ENCODE data around the gene PLCZ1. TPM values are rescaled to one million over a fixed set of nuclear protein-coding genes. Genes with fewer than 3 reads are reported as not detected.
A peak's percentile ranks its signal among the peaks of the same experiment; 100 is the strongest.

PLCZ1 gene, protein sequence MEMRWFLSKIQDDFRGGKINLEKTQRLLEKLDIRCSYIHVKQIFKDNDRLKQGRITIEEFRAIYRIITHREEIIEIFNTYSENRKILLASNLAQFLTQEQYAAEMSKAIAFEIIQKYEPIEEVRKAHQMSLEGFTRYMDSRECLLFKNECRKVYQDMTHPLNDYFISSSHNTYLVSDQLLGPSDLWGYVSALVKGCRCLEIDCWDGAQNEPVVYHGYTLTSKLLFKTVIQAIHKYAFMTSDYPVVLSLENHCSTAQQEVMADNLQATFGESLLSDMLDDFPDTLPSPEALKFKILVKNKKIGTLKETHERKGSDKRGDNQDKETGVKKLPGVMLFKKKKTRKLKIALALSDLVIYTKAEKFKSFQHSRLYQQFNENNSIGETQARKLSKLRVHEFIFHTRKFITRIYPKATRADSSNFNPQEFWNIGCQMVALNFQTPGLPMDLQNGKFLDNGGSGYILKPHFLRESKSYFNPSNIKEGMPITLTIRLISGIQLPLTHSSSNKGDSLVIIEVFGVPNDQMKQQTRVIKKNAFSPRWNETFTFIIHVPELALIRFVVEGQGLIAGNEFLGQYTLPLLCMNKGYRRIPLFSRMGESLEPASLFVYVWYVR
- not detected for polyA plus RNA-seq (2012; ENCODE audit: insufficient read length, low read depth)

DNA sequence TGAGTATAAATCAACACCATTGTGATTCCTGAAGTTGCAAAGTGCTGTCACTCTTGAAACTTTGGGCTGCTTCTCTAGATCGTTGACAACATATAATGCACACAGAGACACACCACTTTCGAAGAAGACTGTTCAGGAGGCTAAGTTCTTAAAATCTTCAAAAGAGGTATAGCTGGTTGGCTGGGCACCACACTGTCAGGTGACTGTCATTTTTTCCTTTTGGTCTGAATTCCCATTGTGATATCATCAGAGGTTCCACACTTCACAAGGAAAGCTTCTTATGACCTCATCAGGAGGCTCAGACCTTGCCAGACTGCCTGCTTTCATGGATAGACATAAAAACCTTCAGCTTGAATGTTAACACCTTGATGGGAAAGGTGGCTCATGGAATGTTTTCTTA lies at the start of gene PLCZ1, which contains the start of gene CAPZA3:
TSS of gene PLCZ1 (minus strand) at position 194 of the 400 bp plus-strand sequence. CDS start 641 bp downstream, outside the sequence.
TSS of gene CAPZA3 (plus strand) at position 301 of the 400 bp plus-strand sequence. CDS start 150 bp downstream, outside the sequence.
- TF ChIP-seq TAF1 (IDR thresholded peaks at IDR 0.05; ENCODE audit: borderline replicate concordance, insufficient read depth, low read length), result no peak
- TF ChIP-seq SIN3A (IDR thresholded peaks at IDR 0.05; ENCODE audit: borderline replicate concordance, insufficient read depth, low read length), result no peak
- TF ChIP-seq FOXP2 (optimal IDR thresholded peaks at IDR 0.05; ENCODE audit: borderline replicate concordance, extremely low read depth, extremely low read length, insufficient read depth), result no peak
- no peak for TF ChIP-seq POLR2AphosphoS5 (IDR thresholded peaks at IDR 0.05; ENCODE audit: low read depth, low read length)
- TF ChIP-seq, protein P1, sequence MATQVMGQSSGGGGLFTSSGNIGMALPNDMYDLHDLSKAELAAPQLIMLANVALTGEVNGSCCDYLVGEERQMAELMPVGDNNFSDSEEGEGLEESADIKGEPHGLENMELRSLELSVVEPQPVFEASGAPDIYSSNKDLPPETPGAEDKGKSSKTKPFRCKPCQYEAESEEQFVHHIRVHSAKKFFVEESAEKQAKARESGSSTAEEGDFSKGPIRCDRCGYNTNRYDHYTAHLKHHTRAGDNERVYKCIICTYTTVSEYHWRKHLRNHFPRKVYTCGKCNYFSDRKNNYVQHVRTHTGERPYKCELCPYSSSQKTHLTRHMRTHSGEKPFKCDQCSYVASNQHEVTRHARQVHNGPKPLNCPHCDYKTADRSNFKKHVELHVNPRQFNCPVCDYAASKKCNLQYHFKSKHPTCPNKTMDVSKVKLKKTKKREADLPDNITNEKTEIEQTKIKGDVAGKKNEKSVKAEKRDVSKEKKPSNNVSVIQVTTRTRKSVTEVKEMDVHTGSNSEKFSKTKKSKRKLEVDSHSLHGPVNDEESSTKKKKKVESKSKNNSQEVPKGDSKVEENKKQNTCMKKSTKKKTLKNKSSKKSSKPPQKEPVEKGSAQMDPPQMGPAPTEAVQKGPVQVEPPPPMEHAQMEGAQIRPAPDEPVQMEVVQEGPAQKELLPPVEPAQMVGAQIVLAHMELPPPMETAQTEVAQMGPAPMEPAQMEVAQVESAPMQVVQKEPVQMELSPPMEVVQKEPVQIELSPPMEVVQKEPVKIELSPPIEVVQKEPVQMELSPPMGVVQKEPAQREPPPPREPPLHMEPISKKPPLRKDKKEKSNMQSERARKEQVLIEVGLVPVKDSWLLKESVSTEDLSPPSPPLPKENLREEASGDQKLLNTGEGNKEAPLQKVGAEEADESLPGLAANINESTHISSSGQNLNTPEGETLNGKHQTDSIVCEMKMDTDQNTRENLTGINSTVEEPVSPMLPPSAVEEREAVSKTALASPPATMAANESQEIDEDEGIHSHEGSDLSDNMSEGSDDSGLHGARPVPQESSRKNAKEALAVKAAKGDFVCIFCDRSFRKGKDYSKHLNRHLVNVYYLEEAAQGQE (IDR thresholded peaks at IDR 0.05; ENCODE audit: insufficient read depth in 1 of 2, low read depth in 2 of 2, low read length in 2 of 2), result no peak

DNA sequence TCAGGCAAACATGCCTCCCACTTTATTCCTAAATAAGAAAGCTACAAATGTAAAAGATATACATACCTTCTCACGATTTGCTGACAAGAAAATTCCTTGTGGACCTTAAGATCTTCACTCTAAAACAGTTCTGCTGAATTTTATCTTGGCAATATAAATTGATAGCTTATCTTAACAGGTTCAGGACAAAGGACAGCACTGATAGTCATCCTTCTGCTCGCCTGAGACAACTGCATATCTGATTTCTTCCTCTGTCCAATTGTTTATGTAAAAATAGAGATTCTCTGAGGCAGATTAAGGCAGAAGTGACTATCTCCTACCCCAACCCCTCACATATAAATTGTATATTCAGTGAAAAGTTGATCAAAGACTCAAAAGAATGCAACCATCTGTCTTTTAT lies 45.0 kb upstream of the PLCZ1 start:
- TF ChIP-seq TAF1 (IDR thresholded peaks at IDR 0.05; ENCODE audit: borderline replicate concordance, insufficient read depth, low read length) (no peak), SIN3A (IDR thresholded peaks at IDR 0.05; ENCODE audit: borderline replicate concordance, insufficient read depth, low read length) (no peak), FOXP2 (optimal IDR thresholded peaks at IDR 0.05; ENCODE audit: borderline replicate concordance, extremely low read depth, extremely low read length, insufficient read depth) (no peak), POLR2AphosphoS5 (IDR thresholded peaks at IDR 0.05; ENCODE audit: low read depth, low read length) (no peak)
- TF ChIP-seq, protein P1 (IDR thresholded peaks at IDR 0.05; ENCODE audit: insufficient read depth in 1 of 2, low read depth in 2 of 2, low read length in 2 of 2), result peak; percentile 66 to 87

DNA sequence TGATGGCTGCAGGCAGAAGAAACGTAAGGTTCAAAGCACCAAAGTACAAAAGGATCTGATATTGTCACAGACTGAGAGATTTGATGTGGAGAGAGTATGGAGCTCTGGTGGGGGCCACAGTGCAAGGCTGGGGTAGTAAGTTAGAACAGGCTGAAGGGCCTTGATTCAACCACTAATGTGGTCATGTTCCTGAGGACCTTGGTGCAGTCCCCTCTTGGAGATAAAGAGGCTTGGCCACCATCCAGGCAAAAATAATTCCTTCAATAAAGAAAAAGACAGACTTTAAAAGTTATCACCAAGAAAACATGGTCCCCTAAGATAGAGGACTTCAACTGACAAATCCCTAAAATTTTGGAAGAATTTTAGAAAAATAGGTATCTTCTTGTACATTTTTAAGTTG lies 17.5 kb upstream of the PLCZ1 start:
- TF ChIP-seq, protein P1 (IDR thresholded peaks at IDR 0.05; ENCODE audit: insufficient read depth in 1 of 2, low read depth in 2 of 2, low read length in 2 of 2), result no peak
- TF ChIP-seq SIN3A (IDR thresholded peaks at IDR 0.05; ENCODE audit: borderline replicate concordance, insufficient read depth, low read length) (no peak), POLR2AphosphoS5 (IDR thresholded peaks at IDR 0.05; ENCODE audit: low read depth, low read length) (no peak), FOXP2 (optimal IDR thresholded peaks at IDR 0.05; ENCODE audit: borderline replicate concordance, extremely low read depth, extremely low read length, insufficient read depth) (no peak), TAF1 (IDR thresholded peaks at IDR 0.05; ENCODE audit: borderline replicate concordance, insufficient read depth, low read length) (no peak)

DNA sequence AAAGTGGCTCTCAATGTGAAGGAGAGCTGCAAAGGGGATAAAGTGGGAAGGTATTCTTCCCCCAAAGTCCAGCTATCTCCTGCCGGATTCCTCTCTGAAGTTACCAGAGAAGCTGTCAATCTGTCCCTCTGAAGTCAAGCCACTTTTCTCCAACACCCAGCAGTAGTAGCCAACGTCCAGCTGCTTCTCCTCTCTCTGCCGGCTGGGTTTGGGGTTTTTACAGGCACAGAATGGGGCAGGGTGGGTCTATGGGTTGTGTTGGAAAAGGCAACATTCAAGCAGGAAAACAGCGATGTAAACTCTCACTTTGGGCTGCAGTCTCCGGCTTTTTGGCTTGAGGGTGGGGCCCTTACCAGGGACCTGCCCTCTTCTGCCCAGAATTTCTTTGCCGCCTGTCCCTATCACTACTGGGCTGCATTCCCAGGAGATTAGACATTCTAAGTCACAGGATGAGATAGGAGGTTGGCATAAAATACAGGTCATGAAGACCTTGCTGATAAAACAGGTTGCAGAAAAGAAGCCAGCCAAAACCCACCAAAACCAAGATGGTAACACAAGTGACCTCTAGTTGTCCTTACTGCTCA lies 16.4 kb upstream of the PLCZ1 start:
- no peak for TF ChIP-seq TAF1 (IDR thresholded peaks at IDR 0.05; ENCODE audit: borderline replicate concordance, insufficient read depth, low read length)
- no peak for TF ChIP-seq SIN3A (IDR thresholded peaks at IDR 0.05; ENCODE audit: borderline replicate concordance, insufficient read depth, low read length)

DNA sequence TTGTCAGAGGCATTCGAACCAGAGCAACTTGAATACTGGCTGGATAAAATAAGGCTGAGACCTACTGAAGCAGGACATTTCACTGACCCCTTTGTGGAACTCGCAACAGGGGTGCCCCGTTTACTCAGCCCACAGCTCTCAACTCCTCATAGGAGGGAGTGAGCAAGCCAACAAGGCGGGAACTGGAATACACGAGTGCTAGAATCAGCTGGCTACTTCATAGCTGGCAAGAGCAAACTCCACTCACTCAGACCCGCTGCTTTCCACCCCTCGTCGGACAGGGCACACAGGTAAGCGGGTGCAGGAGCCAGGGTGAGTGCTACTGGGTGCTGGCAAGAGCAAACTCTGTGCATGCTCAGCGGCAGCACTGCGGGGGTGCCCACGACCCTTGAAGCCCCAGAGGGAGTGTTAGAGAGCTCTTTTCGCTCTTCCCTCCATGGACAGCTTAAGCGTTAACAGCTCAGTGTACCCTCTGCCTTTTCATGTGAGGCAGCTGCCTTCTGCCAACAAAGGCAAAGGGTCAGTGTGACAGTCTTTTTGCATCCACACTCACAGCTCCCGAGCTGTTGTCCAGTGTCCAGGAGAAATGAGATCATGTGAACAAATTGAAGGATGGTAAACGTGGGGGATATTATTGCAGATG lies 15.8 kb upstream of the PLCZ1 start:
- TF ChIP-seq, protein P1 (IDR thresholded peaks at IDR 0.05; ENCODE audit: insufficient read depth in 1 of 2, low read depth in 2 of 2, low read length in 2 of 2), result no peak
- TF ChIP-seq POLR2AphosphoS5 (IDR thresholded peaks at IDR 0.05; ENCODE audit: low read depth, low read length) (no peak), FOXP2 (optimal IDR thresholded peaks at IDR 0.05; ENCODE audit: borderline replicate concordance, extremely low read depth, extremely low read length, insufficient read depth) (no peak), SIN3A (IDR thresholded peaks at IDR 0.05; ENCODE audit: borderline replicate concordance, insufficient read depth, low read length) (no peak)
